Measurements from ENCODE around the gene ATP1B1. TPM values are rescaled to one million over a fixed set of nuclear protein-coding genes. Genes with fewer than 3 reads are reported as not detected.

Gene ATP1B1
- total and polyA plus RNA-seq, 2 experiments from 2014 or later = 51.0 to 73.4 TPM

DNA sequence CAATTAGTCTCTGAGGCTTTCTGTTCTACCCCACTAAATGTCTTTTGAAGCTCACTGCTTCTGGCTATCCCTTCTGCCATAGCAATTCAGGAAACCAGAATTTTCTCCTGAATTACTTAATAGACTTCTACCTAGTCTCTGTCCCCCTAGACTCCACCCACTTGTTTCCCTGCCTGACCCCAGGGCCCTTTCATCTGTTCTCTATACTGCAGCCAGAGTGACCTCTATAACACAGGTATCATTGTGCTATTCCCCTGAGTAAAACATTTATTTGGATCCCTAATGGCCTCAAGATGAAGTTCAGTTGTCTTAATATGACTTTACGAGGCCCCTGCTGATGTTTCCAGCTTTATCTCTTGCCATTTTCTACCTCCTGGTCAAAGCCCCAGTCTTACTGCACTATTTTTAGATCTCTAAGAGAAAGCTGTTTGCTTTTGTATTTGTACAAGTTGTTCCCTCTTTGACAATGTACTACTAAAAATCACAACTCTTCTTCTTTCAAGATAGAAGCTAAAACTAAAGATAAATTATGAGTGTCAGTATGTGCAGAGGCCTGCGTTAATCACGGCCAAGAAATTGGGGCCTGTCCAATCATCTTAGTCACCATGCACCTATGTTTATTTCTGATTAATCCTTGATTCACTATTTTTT, 54.5 kb downstream of the ATP1B1 start:
- peaks cover 13% of the 10 kb centered on the region; the same call in 1 of the 2 replicates for H3K9me2 ChIP-seq (ENCODE audit: insufficient read depth)
- no peak overlapping the region for H3K27ac Mint-ChIP-seq
- no peak for ATAC-seq

More for the DNA sequence above, 54.5 kb downstream of the ATP1B1 start:
- TF ChIP-seq, protein P1, sequence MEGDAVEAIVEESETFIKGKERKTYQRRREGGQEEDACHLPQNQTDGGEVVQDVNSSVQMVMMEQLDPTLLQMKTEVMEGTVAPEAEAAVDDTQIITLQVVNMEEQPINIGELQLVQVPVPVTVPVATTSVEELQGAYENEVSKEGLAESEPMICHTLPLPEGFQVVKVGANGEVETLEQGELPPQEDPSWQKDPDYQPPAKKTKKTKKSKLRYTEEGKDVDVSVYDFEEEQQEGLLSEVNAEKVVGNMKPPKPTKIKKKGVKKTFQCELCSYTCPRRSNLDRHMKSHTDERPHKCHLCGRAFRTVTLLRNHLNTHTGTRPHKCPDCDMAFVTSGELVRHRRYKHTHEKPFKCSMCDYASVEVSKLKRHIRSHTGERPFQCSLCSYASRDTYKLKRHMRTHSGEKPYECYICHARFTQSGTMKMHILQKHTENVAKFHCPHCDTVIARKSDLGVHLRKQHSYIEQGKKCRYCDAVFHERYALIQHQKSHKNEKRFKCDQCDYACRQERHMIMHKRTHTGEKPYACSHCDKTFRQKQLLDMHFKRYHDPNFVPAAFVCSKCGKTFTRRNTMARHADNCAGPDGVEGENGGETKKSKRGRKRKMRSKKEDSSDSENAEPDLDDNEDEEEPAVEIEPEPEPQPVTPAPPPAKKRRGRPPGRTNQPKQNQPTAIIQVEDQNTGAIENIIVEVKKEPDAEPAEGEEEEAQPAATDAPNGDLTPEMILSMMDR (conservative IDR thresholded peaks at IDR 0.05; ENCODE audit: low read depth in 2 of 2) = no peak
- TF ChIP-seq, protein P2, sequence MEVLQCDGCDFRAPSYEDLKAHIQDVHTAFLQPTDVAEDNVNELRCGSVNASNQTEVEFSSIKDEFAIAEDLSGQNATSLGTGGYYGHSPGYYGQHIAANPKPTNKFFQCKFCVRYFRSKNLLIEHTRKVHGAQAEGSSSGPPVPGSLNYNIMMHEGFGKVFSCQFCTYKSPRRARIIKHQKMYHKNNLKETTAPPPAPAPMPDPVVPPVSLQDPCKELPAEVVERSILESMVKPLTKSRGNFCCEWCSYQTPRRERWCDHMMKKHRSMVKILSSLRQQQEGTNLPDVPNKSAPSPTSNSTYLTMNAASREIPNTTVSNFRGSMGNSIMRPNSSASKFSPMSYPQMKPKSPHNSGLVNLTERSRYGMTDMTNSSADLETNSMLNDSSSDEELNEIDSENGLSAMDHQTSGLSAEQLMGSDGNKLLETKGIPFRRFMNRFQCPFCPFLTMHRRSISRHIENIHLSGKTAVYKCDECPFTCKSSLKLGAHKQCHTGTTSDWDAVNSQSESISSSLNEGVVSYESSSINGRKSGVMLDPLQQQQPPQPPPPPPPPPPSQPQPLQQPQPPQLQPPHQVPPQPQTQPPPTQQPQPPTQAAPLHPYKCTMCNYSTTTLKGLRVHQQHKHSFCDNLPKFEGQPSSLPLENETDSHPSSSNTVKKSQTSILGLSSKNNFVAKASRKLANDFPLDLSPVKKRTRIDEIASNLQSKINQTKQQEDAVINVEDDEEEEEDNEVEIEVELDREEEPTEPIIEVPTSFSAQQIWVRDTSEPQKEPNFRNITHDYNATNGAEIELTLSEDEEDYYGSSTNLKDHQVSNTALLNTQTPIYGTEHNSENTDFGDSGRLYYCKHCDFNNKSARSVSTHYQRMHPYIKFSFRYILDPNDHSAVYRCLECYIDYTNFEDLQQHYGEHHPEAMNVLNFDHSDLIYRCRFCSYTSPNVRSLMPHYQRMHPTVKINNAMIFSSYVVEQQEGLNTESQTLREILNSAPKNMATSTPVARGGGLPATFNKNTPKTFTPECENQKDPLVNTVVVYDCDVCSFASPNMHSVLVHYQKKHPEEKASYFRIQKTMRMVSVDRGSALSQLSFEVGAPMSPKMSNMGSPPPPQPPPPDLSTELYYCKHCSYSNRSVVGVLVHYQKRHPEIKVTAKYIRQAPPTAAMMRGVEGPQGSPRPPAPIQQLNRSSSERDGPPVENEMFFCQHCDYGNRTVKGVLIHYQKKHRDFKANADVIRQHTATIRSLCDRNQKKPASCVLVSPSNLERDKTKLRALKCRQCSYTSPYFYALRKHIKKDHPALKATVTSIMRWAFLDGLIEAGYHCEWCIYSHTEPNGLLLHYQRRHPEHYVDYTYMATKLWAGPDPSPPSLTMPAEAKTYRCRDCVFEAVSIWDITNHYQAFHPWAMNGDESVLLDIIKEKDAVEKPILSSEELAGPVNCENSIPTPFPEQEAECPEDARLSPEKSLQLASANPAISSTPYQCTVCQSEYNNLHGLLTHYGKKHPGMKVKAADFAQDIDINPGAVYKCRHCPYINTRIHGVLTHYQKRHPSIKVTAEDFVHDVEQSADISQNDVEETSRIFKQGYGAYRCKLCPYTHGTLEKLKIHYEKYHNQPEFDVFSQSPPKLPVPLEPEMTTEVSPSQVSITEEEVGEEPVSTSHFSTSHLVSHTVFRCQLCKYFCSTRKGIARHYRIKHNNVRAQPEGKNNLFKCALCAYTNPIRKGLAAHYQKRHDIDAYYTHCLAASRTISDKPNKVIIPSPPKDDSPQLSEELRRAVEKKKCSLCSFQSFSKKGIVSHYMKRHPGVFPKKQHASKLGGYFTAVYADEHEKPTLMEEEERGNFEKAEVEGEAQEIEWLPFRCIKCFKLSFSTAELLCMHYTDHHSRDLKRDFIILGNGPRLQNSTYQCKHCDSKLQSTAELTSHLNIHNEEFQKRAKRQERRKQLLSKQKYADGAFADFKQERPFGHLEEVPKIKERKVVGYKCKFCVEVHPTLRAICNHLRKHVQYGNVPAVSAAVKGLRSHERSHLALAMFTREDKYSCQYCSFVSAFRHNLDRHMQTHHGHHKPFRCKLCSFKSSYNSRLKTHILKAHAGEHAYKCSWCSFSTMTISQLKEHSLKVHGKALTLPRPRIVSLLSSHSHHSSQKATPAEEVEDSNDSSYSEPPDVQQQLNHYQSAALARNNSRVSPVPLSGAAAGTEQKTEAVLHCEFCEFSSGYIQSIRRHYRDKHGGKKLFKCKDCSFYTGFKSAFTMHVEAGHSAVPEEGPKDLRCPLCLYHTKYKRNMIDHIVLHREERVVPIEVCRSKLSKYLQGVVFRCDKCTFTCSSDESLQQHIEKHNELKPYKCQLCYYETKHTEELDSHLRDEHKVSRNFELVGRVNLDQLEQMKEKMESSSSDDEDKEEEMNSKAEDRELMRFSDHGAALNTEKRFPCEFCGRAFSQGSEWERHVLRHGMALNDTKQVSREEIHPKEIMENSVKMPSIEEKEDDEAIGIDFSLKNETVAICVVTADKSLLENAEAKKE (CRISPR knock-in tag; IDR thresholded peaks at IDR 0.05) = no peak
- no peak for TF ChIP-seq NANOG (IDR thresholded peaks at IDR 0.05; ENCODE audit: borderline replicate concordance)
- TF ChIP-seq EZH2phosphoT487 (IDR thresholded peaks at IDR 0.05; ENCODE audit: unreplicated experiment) = no peak
- no peak for TF ChIP-seq CREB1 (CRISPR knock-in tag; IDR thresholded peaks at IDR 0.05; ENCODE audit: low read depth)
- no peak for TF ChIP-seq EZH2 (IDR thresholded peaks at IDR 0.05; ENCODE audit: low read depth, unreplicated experiment)
- TF ChIP-seq STAT1 (IDR thresholded peaks at IDR 0.05; ENCODE audit: unreplicated experiment) = no peak
- H3K27me3 Mint-ChIP-seq (ENCODE audit: insufficient read depth, low read depth, poor library complexity) = no peaks in the 10 kb centered on the region
- H3K4me2 ChIP-seq = no peak overlapping the region
- no peaks in the 10 kb centered on the region for H3K4me1 ChIP-seq (ENCODE audit: insufficient read depth)
- no peaks in the 10 kb centered on the region for H3K79me2 ChIP-seq (replicated peaks; ENCODE audit: insufficient read depth)
- no peak for DNase-seq (ENCODE audit: low spot score)
- no peak overlapping the region for H3K4me3 ChIP-seq
- H3K36me3 Mint-ChIP-seq (ENCODE audit: low read depth) = no peaks in the 10 kb centered on the region
- peaks cover 4% of the 10 kb centered on the region; the same call in 2 of the 3 replicates for H3K4me1 Mint-ChIP-seq
- no peaks in the 10 kb centered on the region for H3K27me3 ChIP-seq (ENCODE audit: insufficient read depth)
- no peaks in the 10 kb centered on the region for H3K36me3 ChIP-seq (ENCODE audit: insufficient read depth)
- H3K27ac ChIP-seq (ENCODE audit: low read depth) = no peak overlapping the region
- no peaks in the 10 kb centered on the region for H3F3A ChIP-seq (replicated peaks; ENCODE audit: low read depth)
- no peak overlapping the region for H3K4me3 Mint-ChIP-seq
- no peak overlapping the region for H2AFZ ChIP-seq
- no peaks in the 10 kb centered on the region for H3K9me3 Mint-ChIP-seq
- H4K20me1 ChIP-seq (replicated peaks; ENCODE audit: insufficient read depth) = no peaks in the 10 kb centered on the region

Data from GM23338 (cell line).